H9 (cell line): ENCODE results near the gene CACNG6. TPM values are rescaled to one million over a fixed set of nuclear protein-coding genes. Genes with fewer than 3 reads are reported as not detected.
A peak's percentile ranks its signal among the peaks of the same experiment; 100 is the strongest.

Experiments
- DNase-seq: peaks from one replicate; pipeline ENCODE4 v3.0.0-alpha.2; 2017
- H2AFZ ChIP-seq: one replicate; pipeline ENCODE4 v1.6.1; 2013; ENCODE audit warnings: mild to moderate bottlenecking, low read length, control low read depth, moderate library complexity
- H2AK5ac ChIP-seq: 2 replicates; pipeline ENCODE4 v1.6.1; 2013; ENCODE audit warnings: low read length, control low read depth, mixed read lengths; ENCODE audit not compliant: insufficient read length
- H2BK120ac ChIP-seq: one replicate; pipeline ENCODE4 v1.6.1; 2013; ENCODE audit warnings: low read depth, mild to moderate bottlenecking, low read length, control low read depth, inconsistent platforms; ENCODE audit not compliant: poor library complexity, severe bottlenecking
- H2BK12ac ChIP-seq: 2 replicates; pipeline ENCODE4 v1.6.1; 2013; ENCODE audit warnings: low read length, control low read depth, mixed read lengths, low read depth; ENCODE audit not compliant: insufficient read length
- H2BK15ac ChIP-seq: 2 replicates; pipeline ENCODE4 v1.6.1; 2013; ENCODE audit warnings: low read depth, low read length, control low read depth
- H2BK20ac ChIP-seq: one replicate; pipeline ENCODE4 v1.6.1; 2013; ENCODE audit warnings: low read depth, mild to moderate bottlenecking, low read length, control low read depth, inconsistent platforms; ENCODE audit not compliant: poor library complexity, severe bottlenecking
- H2BK5ac ChIP-seq: 2 replicates; pipeline ENCODE4 v1.6.1; 2013; ENCODE audit warnings: low read length, control low read depth, mixed read lengths; ENCODE audit not compliant: insufficient read length
- H3K14ac ChIP-seq: 2 replicates; pipeline ENCODE4 v1.6.1; 2013; ENCODE audit warnings: low read length, control low read depth; ENCODE audit not compliant: insufficient read depth
- H3K18ac ChIP-seq: 2 replicates; pipeline ENCODE4 v1.6.1; 2013; ENCODE audit warnings: low read depth, mild to moderate bottlenecking, mixed read lengths, low read length, control low read depth; ENCODE audit not compliant: insufficient read length
- H3K23ac ChIP-seq: 2 replicates; pipeline ENCODE4 v1.6.1; 2013; ENCODE audit warnings: low read length, control low read depth, mixed read lengths, low read depth; ENCODE audit not compliant: insufficient read length
- H3K23me2 ChIP-seq: 2 replicates; pipeline ENCODE4 v1.6.1; 2013; ENCODE audit warnings: low read depth, mild to moderate bottlenecking, mixed read lengths, low read length, control low read depth; ENCODE audit not compliant: insufficient read length, poor library complexity, severe bottlenecking
- H3K27ac ChIP-seq: 2 replicates; pipeline ENCODE4 v1.5.1; 2013; ENCODE audit warnings: low read length, control low read depth, mixed read lengths, low read depth; ENCODE audit not compliant: insufficient read length
- H3K27me3 ChIP-seq: 2 replicates; pipeline ENCODE4 v1.6.1; 2013; ENCODE audit warnings: low read length, control low read depth, inconsistent platforms; ENCODE audit not compliant: insufficient read depth
- H3K4ac ChIP-seq: 2 replicates; pipeline ENCODE4 v1.6.1; 2013; ENCODE audit warnings: low read depth, mild to moderate bottlenecking, control low read depth, inconsistent platforms, low read length, moderate library complexity
- H3K4me1 ChIP-seq: 2 replicates; pipeline ENCODE4 v1.6.1; 2013; ENCODE audit warnings: low read length, control low read depth, inconsistent platforms; ENCODE audit not compliant: insufficient read depth
- H3K4me2 ChIP-seq: 2 replicates; pipeline ENCODE4 v1.6.1; 2013; ENCODE audit warnings: low read length, control low read depth, mixed read lengths; ENCODE audit not compliant: insufficient read length, insufficient read depth
- H3K56ac ChIP-seq: 2 replicates; pipeline ENCODE4 v1.6.1; 2013; ENCODE audit warnings: low read depth, mild to moderate bottlenecking, mixed read lengths, low read length, control low read depth; ENCODE audit not compliant: insufficient read length
- H3K79me1 ChIP-seq: 2 replicates; pipeline ENCODE4 v1.6.1; 2013; ENCODE audit warnings: low read depth, mild to moderate bottlenecking, moderate library complexity, low read length, control low read depth, inconsistent platforms; ENCODE audit not compliant: insufficient read depth, poor library complexity, severe bottlenecking
- H3K79me2 ChIP-seq: 2 replicates; pipeline ENCODE4 v1.6.1; 2013; ENCODE audit warnings: low read length, control low read depth, inconsistent platforms; ENCODE audit not compliant: insufficient read depth
- H3K9ac ChIP-seq: 2 replicates; pipeline ENCODE4 v1.6.1; 2013; ENCODE audit warnings: low read length, control low read depth, mixed read lengths; ENCODE audit not compliant: insufficient read length; ENCODE audit errors: extremely low read depth
- H3K9me3 ChIP-seq: one replicate; pipeline ENCODE4 v1.6.1; 2013; ENCODE audit warnings: low read depth, low read length, inconsistent platforms; ENCODE audit not compliant: control insufficient read depth
- H3T11ph ChIP-seq: one replicate; pipeline ENCODE4 v1.6.1; 2013; ENCODE audit warnings: mild to moderate bottlenecking, low read length, control low read depth, inconsistent platforms
- H4K20me1 ChIP-seq: one replicate; pipeline ENCODE4 v1.6.1; 2013; ENCODE audit not compliant: control insufficient read depth, insufficient read length, insufficient read depth
- H4K5ac ChIP-seq: 2 replicates; pipeline ENCODE4 v1.6.1; 2013; ENCODE audit warnings: low read depth, mild to moderate bottlenecking, mixed read lengths, low read length, control low read depth; ENCODE audit not compliant: insufficient read length
- H4K8ac ChIP-seq: replicated peaks from 2 replicates; pipeline ENCODE4 v1.6.1; 2013; ENCODE audit warnings: low read length, control low read depth, mixed read lengths, low read depth; ENCODE audit not compliant: insufficient read length
- H4K91ac ChIP-seq: 2 replicates; pipeline ENCODE4 v1.6.1; 2013; ENCODE audit warnings: low read depth, mild to moderate bottlenecking, moderate library complexity, mixed read lengths, low read length, control low read depth; ENCODE audit not compliant: insufficient read length
- H3K27ac Mint-ChIP-seq, 3 experiments: 2 replicates in 2 of 3; 3 replicates in 1 of 3; pipeline ENCODE4 v1.8.0; 2020 to 2021; ENCODE audit warnings: mixed read lengths in 3 of 3, mild to moderate bottlenecking in 1 of 3, moderate library complexity in 1 of 3
- H3K27me3 Mint-ChIP-seq: 2 replicates; pipeline ENCODE4 v1.8.0; 2021; ENCODE audit warnings: low read depth, mild to moderate bottlenecking, moderate library complexity, mixed read lengths
- H3K36me3 Mint-ChIP-seq, 3 experiments: 2 replicates in 2 of 3; 3 replicates in 1 of 3; pipeline ENCODE4 v1.8.0; 2020 to 2021; ENCODE audit warnings: low read depth in 3 of 3, mixed read lengths in 3 of 3; ENCODE audit not compliant: insufficient read depth in 1 of 3
- H3K4me1 Mint-ChIP-seq, 2 experiments: 2 replicates each; pipeline ENCODE4 v1.8.0; 2020; ENCODE audit warnings: mixed read lengths in 2 of 2
- H3K4me3 Mint-ChIP-seq, 2 experiments: 2 replicates in 1 of 2; 3 replicates in 1 of 2; pipeline ENCODE4 v1.8.0; 2020 to 2021; ENCODE audit warnings: mild to moderate bottlenecking in 2 of 2, mixed read lengths in 2 of 2, moderate library complexity in 1 of 2
- H3K9me3 Mint-ChIP-seq, 2 experiments: 2 replicates in 1 of 2; 3 replicates in 1 of 2; pipeline ENCODE4 v1.8.0; 2020; ENCODE audit warnings: mild to moderate bottlenecking in 2 of 2, mixed read lengths in 2 of 2, moderate library complexity in 1 of 2
- CTCF ChIP-seq: fragments of 200-600 bp; sonication (generic); conservative IDR thresholded peaks from 3 replicates; pipeline ENCODE4 v1.8.0; 2021; ENCODE audit warnings: antibody characterized with exemption, mild to moderate bottlenecking
- WGBS: extraction: QIAGEN DNeasy Blood & Tissue Kit; methylation state at CpG from one replicate; pipeline ENCODE4 v1.1.7; 2013; ENCODE audit warnings: missing lambda C conversion rate, low lambda C conversion rate, mixed read lengths; ENCODE audit not compliant: insufficient read length; ENCODE audit errors: extremely low coverage; 5-methylcytosine and 5-hydroxymethylcytosine counted together
- total RNA-seq: library from RNA; stranded (reverse); gene quantifications from 2 replicates; pipeline ENCODE4 v1.2.1, GENCODE V29; 2021

CACNG6 gene
- total RNA-seq, 1 experiment from 2014 or later = 1.6 TPM

- H3K23ac ChIP-seq = no peak overlapping the region
- no peak overlapping the region for H2BK15ac ChIP-seq
- no peak overlapping the region for H2AFZ ChIP-seq
- H2BK20ac ChIP-seq = no peak overlapping the region
- no peaks in the 10 kb centered on the region for H3K9me3 ChIP-seq
- peak overlapping the region; percentile 40 for H3K9ac ChIP-seq
- Mint-ChIP-seq H3K4me1 (peaks cover 12 to 18% of the 10 kb centered on the region in 2 experiments), H3K27me3 (peaks cover 10% of the 10 kb centered on the region), H3K36me3 (no peaks in the 10 kb centered on the region; a peak in 1 of 7 replicates), H3K4me3 (peak overlapping the region; percentile 73 to 96), H3K27ac (peak overlapping the region in 2 of 3 experiments; percentile 73 to 100; a peak in 5 of 7 replicates), H3K9me3 (no peaks in the 10 kb centered on the region; a peak in 1 of 5 replicates)
- peak overlapping the region; percentile 78 for H3K4me2 ChIP-seq
- H3K27me3 ChIP-seq = no peaks in the 10 kb centered on the region
- H3K18ac ChIP-seq = peak overlapping the region; percentile 59
- H4K91ac ChIP-seq = no peak overlapping the region
- no peak overlapping the region for H3K56ac ChIP-seq
- H3K79me1 ChIP-seq = no peaks in the 10 kb centered on the region
- no peaks in the 10 kb centered on the region for H3K79me2 ChIP-seq
- no peak overlapping the region for H2BK5ac ChIP-seq
- H2BK12ac ChIP-seq = no peak overlapping the region
- peak; percentile 78 for DNase-seq
- TF ChIP-seq CTCF = no peak
- H3T11ph ChIP-seq = no peak overlapping the region
- H2AK5ac ChIP-seq = no peak overlapping the region
- peaks cover 2% of the 10 kb centered on the region; the same call in 1 of the 2 replicates for H3K4me1 ChIP-seq
- no peak overlapping the region for H4K8ac ChIP-seq
- H3K23me2 ChIP-seq = peaks cover 24% of the 10 kb centered on the region
- no peak overlapping the region for H3K4ac ChIP-seq
- no peak overlapping the region for H2BK120ac ChIP-seq
- no peak overlapping the region for H4K5ac ChIP-seq
- no peaks in the 10 kb centered on the region for H4K20me1 ChIP-seq
- H3K27ac ChIP-seq = no peak overlapping the region
- peak overlapping the region; percentile 53; the same call in 1 of the 2 replicates for H3K14ac ChIP-seq
- no CpG with 5 or more reads among the region's 13 CpGs for WGBS
Measured at GRCh38 chr19:53981376-53981951, 10.0 kb upstream of the CACNG6 start.
